ENCODE results near the gene TNFSF10.

The TNFSF10 gene

GRCh38 chr3:172517859-172518466, 5.3 kb downstream of the TNFSF10 start:
- Histone ChIP-seq H3K27ac (ENCODE audit: low read length) (no peak overlapping the region), H3K4me3 (ENCODE audit: low read length) (no peak overlapping the region), H3K79me2 (ENCODE audit: low read length) (0 out of 2 replicates have a peak, but pooled peaks cover 8% of the 10 kb centered on the region), H3K4me1 (ENCODE audit: low read length) (peaks cover 9% of the 10 kb centered on the region), H2AFZ (ENCODE audit: low read length) (no peak overlapping the region), H3F3A (ENCODE audit: insufficient read depth, low read length) (peaks cover 3% of the 10 kb centered on the region), H3K36me3 (replicated peaks; ENCODE audit: insufficient read depth, low read length) (no peaks in the 10 kb centered on the region), H4K20me1 (ENCODE audit: insufficient read depth, low read length) (no peaks in the 10 kb centered on the region), H3K9me3 (replicated peaks; ENCODE audit: insufficient read depth, low read length) (no peaks in the 10 kb centered on the region), H3K9me2 (replicated peaks; ENCODE audit: insufficient read depth, low read length) (no peaks in the 10 kb centered on the region), H3K27me3 (replicated peaks; ENCODE audit: insufficient read depth, low read length) (no peaks in the 10 kb centered on the region), H3K4me2 (ENCODE audit: low read depth, low read length) (no peak overlapping the region), H3K9ac (ENCODE audit: low read length) (no peak overlapping the region)
- no peak for DNase-seq
- TF ChIP-seq EZH2 (optimal IDR thresholded peaks at IDR 0.05; ENCODE audit: low read depth, low read length) (no peak), CTCF (IDR thresholded peaks at IDR 0.05; ENCODE audit: low read length) (no peak), EZH2phosphoT487 (IDR thresholded peaks at IDR 0.05; ENCODE audit: low read length) (no peak)

GRCh38 chr3:172516318-172517214, 6.7 kb downstream of the TNFSF10 start:
- TF ChIP-seq CTCF (IDR thresholded peaks at IDR 0.05; ENCODE audit: low read length): no peak
- H3K9ac ChIP-seq (ENCODE audit: low read length): no peak overlapping the region
- H3K4me3 ChIP-seq (ENCODE audit: low read length): no peak overlapping the region
- peaks cover 22% of the 10 kb centered on the region for H3K4me1 ChIP-seq (ENCODE audit: low read length)
- H3K27me3 ChIP-seq (replicated peaks; ENCODE audit: insufficient read depth, low read length): no peaks in the 10 kb centered on the region
- no peaks in the 10 kb centered on the region for H4K20me1 ChIP-seq (ENCODE audit: insufficient read depth, low read length)
- no peaks in the 10 kb centered on the region for H3K36me3 ChIP-seq (replicated peaks; ENCODE audit: insufficient read depth, low read length)
- no peak for DNase-seq
- no peak overlapping the region for H2AFZ ChIP-seq (ENCODE audit: low read length)
- no peaks in the 10 kb centered on the region for H3K9me2 ChIP-seq (replicated peaks; ENCODE audit: insufficient read depth, low read length)
- H3K27ac ChIP-seq (ENCODE audit: low read length): no peak overlapping the region
- H3K9me3 ChIP-seq (replicated peaks; ENCODE audit: insufficient read depth, low read length): no peaks in the 10 kb centered on the region
- H3F3A ChIP-seq (ENCODE audit: insufficient read depth, low read length): peaks cover 3% of the 10 kb centered on the region; the same call in 1 of the 2 replicates
- 0 out of 2 replicates have a peak, but pooled peaks cover 5% of the 10 kb centered on the region for H3K79me2 ChIP-seq (ENCODE audit: low read length)
- H3K4me2 ChIP-seq (ENCODE audit: low read depth, low read length): no peak overlapping the region

GRCh38 chr3:172515130-172515918, 7.9 kb downstream of the TNFSF10 start:
- no peak overlapping the region for H3K4me3 ChIP-seq (ENCODE audit: low read length)
- H3K4me2 ChIP-seq (ENCODE audit: low read depth, low read length): no peak overlapping the region; the same call in 1 of the 2 replicates
- no peaks in the 10 kb centered on the region for H3K9me3 ChIP-seq (replicated peaks; ENCODE audit: insufficient read depth, low read length)
- TF ChIP-seq EZH2 (optimal IDR thresholded peaks at IDR 0.05; ENCODE audit: low read depth, low read length) (no peak), EZH2phosphoT487 (IDR thresholded peaks at IDR 0.05; ENCODE audit: low read length) (no peak), CTCF (IDR thresholded peaks at IDR 0.05; ENCODE audit: low read length) (no peak)
- H3F3A ChIP-seq (ENCODE audit: insufficient read depth, low read length): peaks cover 3% of the 10 kb centered on the region; the same call in 1 of the 2 replicates
- no peak overlapping the region for H2AFZ ChIP-seq (ENCODE audit: low read length)
- H3K9ac ChIP-seq (ENCODE audit: low read length): no peak overlapping the region
- no peaks in the 10 kb centered on the region for H3K9me2 ChIP-seq (replicated peaks; ENCODE audit: insufficient read depth, low read length)
- H3K36me3 ChIP-seq (replicated peaks; ENCODE audit: insufficient read depth, low read length): no peaks in the 10 kb centered on the region
- 0 out of 2 replicates have a peak, but pooled peaks cover 2% of the 10 kb centered on the region for H3K79me2 ChIP-seq (ENCODE audit: low read length)
- no peak for DNase-seq
- H4K20me1 ChIP-seq (ENCODE audit: insufficient read depth, low read length): no peaks in the 10 kb centered on the region
- peaks cover 26% of the 10 kb centered on the region for H3K4me1 ChIP-seq (ENCODE audit: low read length)
- H3K27ac ChIP-seq (ENCODE audit: low read length): no peak overlapping the region
- no peaks in the 10 kb centered on the region for H3K27me3 ChIP-seq (replicated peaks; ENCODE audit: insufficient read depth, low read length)

All from MM.1S (cell line).